Islet precursor cell (in vitro differentiated cells): ENCODE measurements around the gene VPS25.

Experiments
- DNase-seq: peaks from one replicate; pipeline ENCODE4 v3.0.0-alpha.2; 2018

VPS25 gene

DNA sequence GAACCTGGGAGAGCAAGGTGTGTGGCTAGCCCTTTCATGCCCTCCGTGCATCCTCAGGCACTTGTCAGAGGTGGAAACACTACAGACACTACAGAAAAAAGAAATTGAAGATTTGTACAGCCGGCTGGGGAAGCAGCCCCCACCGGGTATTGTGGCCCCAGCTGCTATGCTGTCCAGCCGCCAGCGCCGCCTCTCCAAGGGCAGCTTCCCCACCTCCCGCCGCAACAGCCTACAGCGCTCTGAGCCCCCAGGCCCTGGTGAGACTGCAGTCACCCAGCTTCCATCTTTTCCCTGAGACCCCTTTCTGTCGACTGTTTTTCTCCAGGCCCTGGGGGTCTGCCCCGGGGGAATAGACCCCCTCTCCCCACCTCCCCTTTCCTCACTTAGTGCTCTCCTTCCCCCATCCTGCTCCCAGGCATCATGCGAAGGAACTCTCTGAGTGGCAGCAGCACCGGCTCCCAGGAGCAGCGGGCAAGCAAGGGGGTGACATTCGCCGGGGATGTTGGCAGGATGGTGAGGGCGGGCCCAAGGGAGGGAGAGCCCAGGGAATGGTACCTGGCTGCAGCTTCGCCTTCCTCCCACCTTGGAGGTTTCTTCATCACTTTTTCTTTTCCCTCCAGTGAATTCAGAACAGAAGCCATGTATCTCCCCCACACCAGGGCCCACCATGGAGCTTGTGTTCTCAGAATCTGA, 23.0 kb downstream of the VPS25 start:
- DNase-seq: no peak

DNA sequence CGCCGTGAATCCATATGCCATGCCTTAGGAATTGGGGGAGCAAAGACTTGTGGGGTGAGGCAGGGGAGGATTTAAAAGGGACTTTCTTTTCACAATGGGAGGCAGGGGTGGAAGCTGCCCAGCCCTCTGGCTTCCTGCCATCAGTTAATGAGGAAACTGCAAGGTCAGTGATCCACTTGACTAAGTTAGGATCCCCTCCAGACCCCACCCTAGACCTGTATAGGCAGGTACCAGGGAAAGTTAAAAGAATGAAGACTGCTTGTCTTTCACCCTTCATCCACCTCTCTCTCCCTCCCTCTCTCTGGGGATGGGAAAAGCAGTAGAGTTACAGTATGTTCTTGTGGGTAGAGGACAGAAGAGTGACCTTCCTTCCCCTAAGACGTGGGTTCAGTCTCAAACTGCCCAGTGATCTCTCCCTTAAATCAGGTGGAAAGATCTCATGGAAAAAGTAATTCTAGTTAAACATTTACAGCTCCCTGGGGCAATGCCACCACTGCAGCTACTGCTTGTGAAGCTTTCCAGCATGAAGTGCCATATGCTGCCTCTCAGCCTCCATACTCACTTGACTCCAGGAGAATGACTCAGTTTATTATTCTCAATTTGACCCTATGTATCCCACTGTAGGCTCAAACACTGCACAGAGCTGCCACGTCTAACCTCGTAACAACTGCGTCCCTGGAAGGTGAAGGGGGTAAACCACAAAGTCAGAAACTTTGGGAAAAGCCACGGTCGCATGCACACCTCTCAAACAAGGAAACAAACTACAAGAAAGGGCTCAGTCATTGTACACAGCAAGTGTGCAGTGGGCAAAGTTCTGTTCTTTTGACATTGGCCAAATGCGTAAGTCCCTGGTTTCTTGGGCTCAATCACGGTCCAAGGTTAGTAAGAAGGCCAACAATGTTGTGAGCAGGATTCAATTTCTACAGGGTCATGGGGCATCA, 24.1 kb downstream of the VPS25 start:
- DNase-seq: no peak

GRCh38 chr17:42798011-42798382, 24.7 kb downstream of the VPS25 start:
- DNase-seq: no peak

- peak; percentile 96 for DNase-seq
Observed at GRCh38 chr17:42798383-42799380, 25.4 kb downstream of the VPS25 start, which contains the start of the genes CNTD1 and COA3. TSS of gene CNTD1 (plus strand) at chr17:42798861. CDS start at chr17:42799068, 207 bp downstream. TSS of gene COA3 (minus strand) at chr17:42798704. CDS start at chr17:42798681, 23 bp downstream.

DNA sequence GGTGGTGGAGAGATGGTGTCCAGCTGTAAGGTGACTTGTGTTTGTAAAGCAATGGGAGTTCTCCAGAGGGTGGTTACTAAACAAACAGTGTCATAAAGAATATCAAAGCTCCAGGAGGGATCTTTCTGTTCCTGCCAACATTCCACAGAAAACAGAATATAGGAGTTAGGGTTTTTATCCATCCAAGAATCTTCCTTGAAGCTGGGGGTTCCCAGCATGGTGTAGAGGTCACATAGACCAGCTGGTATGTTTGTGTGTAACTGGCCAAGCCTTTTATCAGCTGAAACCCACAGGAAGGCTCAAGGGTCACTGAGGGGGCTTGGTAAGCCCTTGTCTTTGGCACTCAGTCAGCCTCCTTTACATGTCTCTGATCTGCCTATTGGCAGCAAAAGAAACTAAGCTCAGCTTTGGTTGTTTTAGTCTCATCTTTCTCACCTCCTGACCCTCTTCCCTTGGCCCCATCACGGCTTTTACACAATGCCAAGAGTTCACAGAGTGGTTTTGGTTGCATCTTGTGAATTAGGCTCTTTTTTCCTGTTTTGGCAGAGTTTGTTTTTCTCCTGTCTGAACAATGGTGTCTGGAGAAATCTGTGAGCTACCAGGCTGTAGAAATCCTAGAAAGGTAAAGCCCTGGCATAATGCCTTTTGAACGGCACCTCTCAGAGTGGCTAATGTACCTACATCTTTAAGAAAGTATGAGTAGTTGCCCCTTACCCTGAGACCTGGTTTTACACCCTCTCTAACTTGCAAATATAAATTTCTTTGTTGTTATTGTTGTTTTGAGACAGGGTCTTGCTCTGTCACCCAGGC, 30.0 kb downstream of the VPS25 start:
- no peak for DNase-seq

DNA sequence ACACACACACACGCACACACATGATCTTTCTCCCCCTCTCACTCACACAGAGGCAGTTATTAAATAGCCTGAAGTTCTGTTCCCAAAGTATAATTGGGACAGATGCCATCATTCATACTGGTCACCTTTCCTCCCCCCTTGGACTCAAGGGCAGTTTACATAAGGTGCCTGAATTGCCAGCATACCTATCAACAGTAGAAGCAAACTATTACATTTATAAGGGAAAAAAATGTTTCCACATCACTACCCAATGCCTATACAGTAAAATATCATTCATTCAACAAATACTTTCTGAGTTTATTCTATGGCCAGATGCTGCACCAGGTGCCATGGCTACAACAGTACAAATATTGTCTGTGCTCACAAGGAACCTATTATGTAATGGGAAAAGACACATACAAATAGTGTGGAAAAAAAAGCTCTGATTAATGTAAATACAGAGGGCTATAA, 31.7 kb downstream of the VPS25 start:
- DNase-seq: peak; percentile 16

- no peak for DNase-seq
Observed at GRCh38 chr17:42806249-42806648, 33.0 kb downstream of the VPS25 start.

DNA sequence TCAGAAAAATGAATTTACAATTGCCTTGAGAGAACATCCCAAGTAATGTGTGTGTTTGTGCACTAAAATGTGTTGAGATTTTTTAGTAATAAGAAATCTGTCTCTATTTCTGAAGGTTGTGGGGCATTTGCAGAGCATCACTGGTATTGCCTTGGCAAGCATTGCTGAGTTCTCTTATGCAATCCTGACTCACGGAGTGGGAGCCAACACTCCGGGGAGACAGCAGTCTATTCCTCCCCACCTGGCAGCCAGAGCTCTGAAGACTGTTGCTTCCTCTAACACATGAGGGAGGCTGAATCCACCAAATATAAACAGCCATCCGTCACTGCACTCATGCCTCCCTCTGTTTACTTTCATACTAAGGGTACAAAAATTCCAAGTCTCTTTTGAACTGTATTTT, 36.0 kb downstream of the VPS25 start:
- peak; percentile 19 for DNase-seq

DNA sequence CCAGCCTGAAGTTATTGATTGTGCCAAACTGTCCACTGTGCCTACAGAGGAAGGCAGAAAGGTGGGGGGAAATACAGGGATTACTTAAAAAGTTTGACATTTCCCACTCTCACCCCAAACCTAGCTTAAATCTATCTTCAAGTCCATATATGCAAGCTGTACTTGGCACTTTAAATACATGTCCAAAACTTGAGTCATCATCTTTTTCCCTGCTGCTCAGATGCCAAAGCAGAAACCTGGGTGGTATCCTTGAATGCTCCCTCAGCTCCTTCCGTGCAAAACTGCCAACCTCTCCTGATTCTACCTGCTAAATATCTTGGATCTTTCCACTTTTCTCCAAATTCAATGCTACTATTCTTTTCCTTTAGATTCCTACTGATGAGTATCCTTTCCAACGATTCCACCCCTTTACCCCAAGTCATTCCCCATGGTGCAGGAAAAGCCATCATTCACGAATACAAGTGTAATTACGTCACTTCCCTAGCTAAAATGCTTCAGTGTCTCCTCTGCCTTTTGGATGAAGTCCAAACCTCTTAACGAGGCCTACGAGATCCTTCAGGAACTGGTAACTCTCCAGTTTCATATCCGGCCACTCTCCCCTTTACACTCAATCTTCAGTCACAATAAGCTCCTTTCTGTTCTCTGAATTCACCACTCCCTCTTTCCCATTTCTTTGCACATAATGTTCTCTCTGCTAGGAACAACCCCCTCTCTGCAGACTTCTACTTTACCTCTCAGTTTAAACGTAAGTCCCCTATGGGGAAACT, 41.6 kb downstream of the VPS25 start:
- DNase-seq: no peak

DNA sequence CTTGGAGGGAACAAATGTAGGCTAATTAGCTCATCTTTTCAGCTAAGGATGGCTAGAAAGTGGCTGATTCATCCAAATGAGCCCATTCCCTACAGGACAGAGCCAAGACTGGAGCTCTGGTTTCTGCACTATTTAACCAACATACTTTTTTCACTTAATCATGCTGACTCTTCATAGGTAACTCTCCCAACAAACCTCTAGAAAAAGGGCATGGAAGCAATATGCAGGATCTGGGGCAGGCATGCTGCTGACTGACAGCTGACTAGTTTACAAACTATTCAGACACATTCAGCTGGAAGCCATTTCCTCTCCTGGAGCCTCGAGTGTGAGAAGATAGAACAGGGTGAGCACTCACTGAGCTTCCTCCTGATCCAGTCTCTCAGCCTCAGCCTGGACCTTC, 44.6 kb downstream of the VPS25 start:
- DNase-seq: no peak

- DNase-seq: no peak
Observed at GRCh38 chr17:42818379-42818778, 45.1 kb downstream of the VPS25 start.

DNA sequence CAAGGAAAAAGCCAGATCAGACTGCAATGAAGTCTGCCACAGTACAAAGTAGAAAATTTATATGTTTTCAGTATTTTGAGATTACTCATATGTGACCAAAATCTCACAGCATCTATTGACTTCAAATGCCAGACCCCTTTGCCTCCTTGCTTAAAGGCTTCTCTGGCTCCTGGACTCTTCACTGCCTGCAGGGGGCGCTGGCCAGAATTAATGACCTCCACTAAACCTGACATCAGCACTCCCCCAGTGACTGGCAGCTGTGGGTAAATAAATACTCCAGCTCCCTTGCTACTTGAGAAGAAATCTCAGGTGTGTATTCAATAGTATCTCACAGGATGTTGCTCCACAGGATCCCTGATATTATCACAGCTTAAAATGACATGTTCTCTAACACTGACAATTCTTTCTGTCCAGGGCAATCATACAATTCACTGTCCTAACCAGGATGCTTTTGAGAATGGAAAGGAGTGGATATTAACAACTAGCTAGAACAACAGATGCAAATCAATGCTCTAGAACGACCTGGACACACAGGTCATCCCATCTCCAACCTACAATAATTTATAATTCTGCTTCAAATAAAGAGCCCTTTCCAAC, 46.8 kb downstream of the VPS25 start:
- DNase-seq: peak; percentile 89

DNA sequence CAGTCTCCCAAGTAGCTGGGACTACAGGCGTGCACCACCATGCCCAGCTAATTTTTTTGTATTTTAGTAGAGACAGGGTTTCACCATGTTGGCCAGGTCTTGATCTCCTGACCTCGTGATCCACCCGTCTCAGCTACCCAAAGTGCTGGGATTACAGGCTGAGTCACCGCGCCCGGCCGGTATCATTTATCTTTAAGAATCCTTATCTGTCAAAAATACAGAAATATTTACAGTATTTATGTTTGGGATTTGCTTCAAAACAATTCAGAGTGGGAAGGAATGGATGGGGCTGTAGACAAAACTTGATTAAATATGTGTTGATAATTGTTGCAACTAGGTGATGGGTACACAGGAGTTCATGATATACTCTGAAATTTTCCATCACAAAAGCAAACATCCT, 47.9 kb downstream of the VPS25 start:
- DNase-seq: no peak

DNA sequence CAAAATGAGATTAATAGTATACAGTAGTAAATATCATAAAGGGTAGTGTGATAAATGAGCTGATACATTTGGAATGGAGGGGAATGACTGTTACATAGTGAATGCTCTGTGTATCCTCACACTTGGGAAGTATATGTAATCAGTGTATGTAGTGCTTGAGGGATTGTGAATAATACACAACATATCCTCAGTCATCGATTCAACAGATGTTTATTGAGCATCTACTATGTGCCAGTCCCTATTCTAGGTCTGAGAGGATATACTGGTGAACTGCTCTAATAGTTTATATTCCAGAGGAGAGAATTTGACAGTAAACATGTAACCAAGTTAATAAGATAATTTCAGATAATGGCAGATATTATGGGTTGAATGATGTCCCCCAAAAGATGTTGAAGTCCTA, 54.2 kb downstream of the VPS25 start:
- no peak for DNase-seq
